ENCODE data around the gene LRRC56. TPM values are rescaled to one million over a fixed set of nuclear protein-coding genes. Genes with fewer than 3 reads are reported as not detected.
"Not testable (repeated sequence)": the region's sequence is repeated elsewhere in the genome, so short reads cannot be mapped to it uniquely, and the experiment has no call there.

LRRC56 gene
- total and polyA plus RNA-seq, 8 donors = 1.8 to 4.7 (median 2.9) TPM

DNA sequence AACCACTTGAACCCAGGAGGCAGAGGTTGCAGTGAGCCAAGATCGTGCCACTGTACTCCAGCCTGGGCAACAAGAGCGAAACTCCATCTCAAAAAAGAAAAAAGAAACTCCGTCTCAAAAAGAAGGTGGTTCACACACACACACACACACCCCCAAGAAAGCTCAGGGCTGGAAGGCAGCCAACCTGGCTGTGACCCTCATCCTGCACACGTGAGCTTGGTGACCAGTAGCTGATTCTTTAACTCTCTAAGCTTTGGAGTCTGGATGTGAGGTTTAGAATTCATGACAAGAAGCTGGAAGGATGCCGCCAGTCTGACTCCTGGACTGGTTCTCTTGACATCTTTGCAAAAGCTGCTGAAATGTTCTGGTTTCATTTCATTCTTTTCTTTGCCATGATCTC lies 28.4 kb upstream of the LRRC56 start:
- peaks cover 0 to 47% of the 10 kb centered on the region in 2 donors for H3K36me3 ChIP-seq
- H3K27me3 ChIP-seq = no peaks in the 10 kb centered on the region
- H3K4me3 ChIP-seq = no peak overlapping the region
- H3K9me3 ChIP-seq = no peaks in the 10 kb centered on the region
- H3K27ac ChIP-seq = no peak overlapping the region
- ATAC-seq (no peak), DNase-seq (no peak)
- TF ChIP-seq, protein P1, sequence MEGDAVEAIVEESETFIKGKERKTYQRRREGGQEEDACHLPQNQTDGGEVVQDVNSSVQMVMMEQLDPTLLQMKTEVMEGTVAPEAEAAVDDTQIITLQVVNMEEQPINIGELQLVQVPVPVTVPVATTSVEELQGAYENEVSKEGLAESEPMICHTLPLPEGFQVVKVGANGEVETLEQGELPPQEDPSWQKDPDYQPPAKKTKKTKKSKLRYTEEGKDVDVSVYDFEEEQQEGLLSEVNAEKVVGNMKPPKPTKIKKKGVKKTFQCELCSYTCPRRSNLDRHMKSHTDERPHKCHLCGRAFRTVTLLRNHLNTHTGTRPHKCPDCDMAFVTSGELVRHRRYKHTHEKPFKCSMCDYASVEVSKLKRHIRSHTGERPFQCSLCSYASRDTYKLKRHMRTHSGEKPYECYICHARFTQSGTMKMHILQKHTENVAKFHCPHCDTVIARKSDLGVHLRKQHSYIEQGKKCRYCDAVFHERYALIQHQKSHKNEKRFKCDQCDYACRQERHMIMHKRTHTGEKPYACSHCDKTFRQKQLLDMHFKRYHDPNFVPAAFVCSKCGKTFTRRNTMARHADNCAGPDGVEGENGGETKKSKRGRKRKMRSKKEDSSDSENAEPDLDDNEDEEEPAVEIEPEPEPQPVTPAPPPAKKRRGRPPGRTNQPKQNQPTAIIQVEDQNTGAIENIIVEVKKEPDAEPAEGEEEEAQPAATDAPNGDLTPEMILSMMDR (IDR thresholded peaks at IDR 0.05) = no peak
- H3K4me1 ChIP-seq = peaks cover 23 to 32% of the 10 kb centered on the region in 2 donors
- intact Hi-C loops (cut with DNase I) = no loop called here

DNA sequence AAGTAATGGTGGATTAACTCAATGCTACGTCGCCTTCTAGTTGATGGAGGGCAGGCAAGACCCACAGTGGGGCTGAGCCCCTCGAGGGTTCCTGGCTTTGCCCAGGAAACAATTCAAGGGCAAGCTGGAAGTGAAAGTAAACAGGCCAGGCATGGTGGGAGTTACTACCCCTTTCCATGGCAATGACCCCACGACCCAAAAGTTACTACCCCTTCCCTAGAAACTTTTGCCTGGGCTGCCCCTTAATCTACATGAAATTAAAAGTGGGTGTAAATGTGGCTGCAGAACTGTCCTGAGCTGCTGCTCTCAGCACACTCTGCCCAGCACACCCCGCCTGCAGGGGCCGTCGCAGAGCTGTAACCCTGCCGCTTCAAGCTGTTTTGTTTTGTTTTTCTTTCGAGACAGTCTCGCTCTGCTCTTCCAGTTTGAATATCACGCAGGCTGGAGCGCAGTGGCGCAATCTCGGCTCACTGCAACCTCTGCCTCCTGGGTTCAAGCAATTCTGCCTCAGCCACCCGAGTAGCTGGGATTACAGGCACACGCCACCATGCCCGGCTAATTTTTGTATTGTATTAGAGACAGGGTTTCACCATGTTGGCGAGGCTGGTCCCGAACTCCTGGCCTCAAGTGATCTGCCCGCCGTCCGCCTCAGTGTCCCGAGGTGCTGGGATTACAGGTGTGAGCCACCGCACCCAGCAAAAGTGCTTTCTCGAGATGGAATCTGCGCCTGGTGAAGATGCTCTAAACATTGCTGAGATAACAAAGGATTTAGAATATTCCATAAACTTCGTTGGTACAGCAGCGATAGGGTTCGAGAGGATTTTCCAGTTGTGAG lies 24.3 kb upstream of the LRRC56 start:
- H3K4me3 ChIP-seq = no peak overlapping the region
- peaks cover 2 to 3% of the 10 kb centered on the region in 2 donors for H3K4me1 ChIP-seq
- no peak overlapping the region for H3K27ac ChIP-seq
- intact Hi-C loops (cut with DNase I) = no loop called here
- TF ChIP-seq, protein P1 (IDR thresholded peaks at IDR 0.05) = no peak
- H3K36me3 ChIP-seq = peaks cover 0 to 50% of the 10 kb centered on the region in 2 donors
- H3K9me3 ChIP-seq = peaks cover 0 to 8% of the 10 kb centered on the region in 2 donors
- no peaks in the 10 kb centered on the region for H3K27me3 ChIP-seq
- ATAC-seq = no peak
- DNase-seq = no peak

DNA sequence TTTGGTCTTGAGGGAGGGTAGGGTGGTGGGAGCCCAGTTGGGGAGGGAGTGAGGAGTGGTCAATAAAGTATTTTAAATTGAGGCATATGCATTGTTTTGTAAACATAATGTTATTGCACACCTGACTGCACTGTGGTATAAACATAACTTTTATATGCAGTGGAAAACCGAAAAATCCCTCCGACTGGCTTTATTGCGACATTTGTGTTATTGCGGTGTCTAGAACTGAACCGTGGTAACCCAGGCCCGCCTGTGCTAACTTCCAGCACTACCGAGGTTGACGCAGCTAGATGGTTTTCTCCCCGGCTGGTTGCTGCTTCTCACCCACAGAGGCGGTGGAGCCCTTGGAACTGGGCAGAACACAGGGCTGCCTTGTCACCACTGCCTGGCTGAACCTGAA lies 22.7 kb upstream of the LRRC56 start:
- no peak overlapping the region for H3K27ac ChIP-seq
- no peak overlapping the region for H3K4me3 ChIP-seq
- ATAC-seq (no peak), DNase-seq (no peak)
- peaks cover 0 to 8% of the 10 kb centered on the region in 2 donors for H3K9me3 ChIP-seq
- intact Hi-C loops (cut with DNase I) = no loop called here
- H3K36me3 ChIP-seq = peaks cover 0 to 37% of the 10 kb centered on the region in 2 donors
- H3K4me1 ChIP-seq = peaks cover 0 to 9% of the 10 kb centered on the region in 2 donors
- no peaks in the 10 kb centered on the region for H3K27me3 ChIP-seq
- TF ChIP-seq, protein P1 (IDR thresholded peaks at IDR 0.05) = no peak

DNA sequence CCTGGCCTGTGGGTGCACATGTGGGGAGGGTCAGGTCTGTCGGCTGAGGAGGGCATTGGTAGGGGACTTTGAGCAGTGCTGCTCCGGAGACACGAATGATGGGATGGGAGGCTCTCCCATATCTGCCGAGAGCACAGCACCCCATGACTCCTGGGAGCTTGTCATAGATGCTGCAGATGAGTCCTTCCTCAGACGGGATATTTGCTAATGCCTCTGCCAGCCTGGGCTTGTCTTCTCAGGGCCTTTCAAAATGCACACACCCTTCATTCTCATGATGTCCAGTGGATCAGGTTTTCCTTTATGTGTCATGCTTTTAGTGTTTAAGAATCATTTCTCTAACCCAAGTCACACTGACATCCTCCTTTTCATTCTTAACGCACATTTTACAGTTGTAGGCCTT lies 22.2 kb upstream of the LRRC56 start:
- peaks cover 0 to 32% of the 10 kb centered on the region in 2 donors for H3K36me3 ChIP-seq
- peaks cover 0 to 8% of the 10 kb centered on the region in 2 donors for H3K9me3 ChIP-seq
- no peak overlapping the region for H3K27ac ChIP-seq
- DNase-seq (no peak), ATAC-seq (no peak)
- no peak overlapping the region for H3K4me3 ChIP-seq
- intact Hi-C loops (cut with DNase I) = no loop called here
- TF ChIP-seq, protein P1 (IDR thresholded peaks at IDR 0.05) = no peak
- peaks cover 0 to 9% of the 10 kb centered on the region in 2 donors for H3K4me1 ChIP-seq
- no peaks in the 10 kb centered on the region for H3K27me3 ChIP-seq

GRCh38 chr11:516400-516799 lies 20.9 kb upstream of the LRRC56 start:
- TF ChIP-seq, protein P1 (IDR thresholded peaks at IDR 0.05) = no peak
- no peaks in the 10 kb centered on the region for H3K27me3 ChIP-seq
- ATAC-seq (no peak), DNase-seq (no peak)
- peaks cover 0 to 8% of the 10 kb centered on the region in 2 donors for H3K9me3 ChIP-seq
- no peak overlapping the region for H3K27ac ChIP-seq
- intact Hi-C loops (cut with DNase I) = no loop called here
- peaks cover 0 to 9% of the 10 kb centered on the region in 2 donors for H3K4me1 ChIP-seq
- H3K36me3 ChIP-seq = peaks cover 0 to 21% of the 10 kb centered on the region in 2 donors
- no peak overlapping the region for H3K4me3 ChIP-seq

DNA sequence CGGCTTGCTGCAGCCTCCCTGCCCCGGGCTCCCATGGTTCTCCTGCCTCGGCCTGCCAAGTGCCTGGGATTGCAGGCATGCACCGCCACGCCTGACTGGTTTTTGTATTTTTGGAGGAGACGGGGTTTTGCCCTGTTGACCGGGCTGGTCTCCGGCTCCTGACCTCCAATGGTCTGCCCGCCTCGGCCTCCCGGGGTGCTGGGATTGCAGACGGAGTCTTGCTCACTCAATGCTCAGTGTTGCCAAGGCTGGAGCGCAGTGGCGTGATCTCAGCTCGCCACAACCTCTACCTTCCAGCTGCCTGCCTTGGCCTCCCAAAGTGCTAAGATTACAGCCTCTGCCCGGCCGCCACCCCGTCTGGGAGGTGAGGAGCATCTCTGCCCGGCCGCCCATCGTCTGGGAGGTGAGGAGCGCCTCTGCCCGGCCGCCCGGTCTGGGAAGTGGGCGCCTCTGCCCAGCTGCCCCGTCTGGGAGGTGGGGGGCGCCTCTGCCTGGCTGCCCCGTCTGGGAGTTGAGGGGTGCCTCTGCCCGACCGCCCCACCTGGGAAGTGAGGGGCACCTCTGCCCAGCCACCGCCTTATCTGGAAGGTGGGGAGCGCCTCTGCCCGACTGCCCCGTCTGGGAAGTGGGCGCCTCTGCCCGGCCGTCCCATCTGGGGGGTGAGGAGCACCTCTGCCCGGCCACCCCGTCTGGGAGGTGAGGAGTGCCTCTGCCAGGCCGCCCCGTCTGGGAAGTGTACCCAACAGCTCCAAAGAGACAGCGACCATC lies 20.2 kb upstream of the LRRC56 start:
- H3K9me3 ChIP-seq; ATAC-seq; intact Hi-C loops (cut with DNase I); H3K27me3 ChIP-seq; H3K4me1 ChIP-seq; H3K27ac ChIP-seq; H3K4me3 ChIP-seq: not testable (repeated sequence)
- peak in 1 of 4 donors; percentile 30 for DNase-seq
- peaks cover 0 to 17% of the 10 kb centered on the region in 2 donors for H3K36me3 ChIP-seq
